ENCODE results near the gene SOCS1. TPM values are rescaled to one million over a fixed set of nuclear protein-coding genes. Genes with fewer than 3 reads are reported as not detected.
A peak's percentile ranks its signal among the peaks of the same experiment; 100 is the strongest.

Gene SOCS1
- total and polyA plus RNA-seq, 9 of the 15 experiments (the other 6 are each of a cell fraction or from before 2014, with no cell fraction given) = 0.04 to 7.5 (median 2.3) TPM

DNA sequence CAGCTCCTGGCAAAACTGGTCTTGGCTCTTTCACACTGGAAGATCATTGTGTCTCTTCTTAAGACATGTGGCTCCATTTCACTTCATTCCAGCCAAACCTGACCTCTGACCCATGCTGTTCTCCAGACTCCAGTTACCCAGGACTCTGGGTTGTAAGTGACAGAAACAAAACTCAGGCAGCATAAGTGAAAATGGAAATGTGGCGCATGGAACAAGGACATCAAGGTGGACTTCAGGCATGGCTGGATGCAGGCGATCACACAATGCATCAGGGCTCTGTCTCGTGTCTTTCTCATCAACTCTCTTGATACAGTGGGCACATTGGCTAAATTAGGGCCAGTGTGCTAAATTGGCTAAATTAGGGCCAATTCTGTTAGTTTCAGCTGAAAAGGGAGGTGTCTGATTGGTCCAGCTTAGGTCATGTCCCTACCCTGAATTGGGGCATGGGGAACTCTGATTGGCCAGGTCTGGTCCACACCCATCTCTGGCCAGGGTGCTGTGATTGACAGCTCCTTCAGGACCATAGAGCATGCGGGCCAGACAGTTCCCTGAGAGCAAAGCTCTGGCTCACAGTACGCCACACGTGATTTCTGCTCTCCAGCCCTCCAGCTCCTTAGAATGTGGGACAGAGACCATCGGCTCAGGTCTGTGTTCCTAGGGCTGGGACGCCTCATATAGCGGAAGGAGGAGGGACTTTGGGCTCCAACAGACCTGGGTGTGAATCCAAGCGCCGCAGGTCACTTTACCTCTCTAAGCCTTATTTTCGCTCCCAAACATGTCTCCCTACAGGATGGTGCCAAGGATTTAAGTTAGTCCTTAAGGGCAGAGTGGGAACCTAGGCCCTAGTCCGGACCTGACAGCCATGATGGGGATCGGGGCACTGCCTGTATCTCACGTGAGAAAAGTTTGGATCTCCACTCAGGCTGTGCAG lies 17.5 kb downstream of the SOCS1 start (continued):
- TF ChIP-seq HDAC6 (IDR thresholded peaks at IDR 0.05; ENCODE audit: low read depth, low read length) (no peak), POLR2A (conservative IDR thresholded peaks at IDR 0.05) (peak; percentile 85), XRCC5 (IDR thresholded peaks at IDR 0.05; ENCODE audit: low read depth, low read length) (0 out of 2 replicates have a peak, but pooled peaks have one; percentile 5), TARDBP (IDR thresholded peaks at IDR 0.05) (no peak), KDM1A (IDR thresholded peaks at IDR 0.05) (peak in 1 of 2 experiments; percentile 63; a peak in 3 of 4 replicates), ZNF140 (CRISPR knock-in tag; IDR thresholded peaks at IDR 0.05) (no peak), ETV6 (IDR thresholded peaks at IDR 0.05; ENCODE audit: borderline replicate concordance in 1 of 2, low read depth in 2 of 2, low read length in 1 of 2) (no peak), ETV6 (CRISPR knock-in tag; IDR thresholded peaks at IDR 0.05; ENCODE audit: borderline replicate concordance) (no peak), NEUROD1 (IDR thresholded peaks at IDR 0.05; ENCODE audit: borderline replicate concordance, low read depth, low read length, partially characterized antibody) (no peak)
- TF ChIP-seq, protein P1, sequence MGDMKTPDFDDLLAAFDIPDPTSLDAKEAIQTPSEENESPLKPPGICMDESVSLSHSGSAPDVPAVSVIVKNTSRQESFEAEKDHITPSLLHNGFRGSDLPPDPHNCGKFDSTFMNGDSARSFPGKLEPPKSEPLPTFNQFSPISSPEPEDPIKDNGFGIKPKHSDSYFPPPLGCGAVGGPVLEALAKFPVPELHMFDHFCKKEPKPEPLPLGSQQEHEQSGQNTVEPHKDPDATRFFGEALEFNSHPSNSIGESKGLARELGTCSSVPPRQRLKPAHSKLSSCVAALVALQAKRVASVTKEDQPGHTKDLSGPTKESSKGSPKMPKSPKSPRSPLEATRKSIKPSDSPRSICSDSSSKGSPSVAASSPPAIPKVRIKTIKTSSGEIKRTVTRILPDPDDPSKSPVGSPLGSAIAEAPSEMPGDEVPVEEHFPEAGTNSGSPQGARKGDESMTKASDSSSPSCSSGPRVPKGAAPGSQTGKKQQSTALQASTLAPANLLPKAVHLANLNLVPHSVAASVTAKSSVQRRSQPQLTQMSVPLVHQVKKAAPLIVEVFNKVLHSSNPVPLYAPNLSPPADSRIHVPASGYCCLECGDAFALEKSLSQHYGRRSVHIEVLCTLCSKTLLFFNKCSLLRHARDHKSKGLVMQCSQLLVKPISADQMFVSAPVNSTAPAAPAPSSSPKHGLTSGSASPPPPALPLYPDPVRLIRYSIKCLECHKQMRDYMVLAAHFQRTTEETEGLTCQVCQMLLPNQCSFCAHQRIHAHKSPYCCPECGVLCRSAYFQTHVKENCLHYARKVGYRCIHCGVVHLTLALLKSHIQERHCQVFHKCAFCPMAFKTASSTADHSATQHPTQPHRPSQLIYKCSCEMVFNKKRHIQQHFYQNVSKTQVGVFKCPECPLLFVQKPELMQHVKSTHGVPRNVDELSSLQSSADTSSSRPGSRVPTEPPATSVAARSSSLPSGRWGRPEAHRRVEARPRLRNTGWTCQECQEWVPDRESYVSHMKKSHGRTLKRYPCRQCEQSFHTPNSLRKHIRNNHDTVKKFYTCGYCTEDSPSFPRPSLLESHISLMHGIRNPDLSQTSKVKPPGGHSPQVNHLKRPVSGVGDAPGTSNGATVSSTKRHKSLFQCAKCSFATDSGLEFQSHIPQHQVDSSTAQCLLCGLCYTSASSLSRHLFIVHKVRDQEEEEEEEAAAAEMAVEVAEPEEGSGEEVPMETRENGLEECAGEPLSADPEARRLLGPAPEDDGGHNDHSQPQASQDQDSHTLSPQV (IDR thresholded peaks at IDR 0.05) = peak; percentile 84
- TF ChIP-seq, protein P2, sequence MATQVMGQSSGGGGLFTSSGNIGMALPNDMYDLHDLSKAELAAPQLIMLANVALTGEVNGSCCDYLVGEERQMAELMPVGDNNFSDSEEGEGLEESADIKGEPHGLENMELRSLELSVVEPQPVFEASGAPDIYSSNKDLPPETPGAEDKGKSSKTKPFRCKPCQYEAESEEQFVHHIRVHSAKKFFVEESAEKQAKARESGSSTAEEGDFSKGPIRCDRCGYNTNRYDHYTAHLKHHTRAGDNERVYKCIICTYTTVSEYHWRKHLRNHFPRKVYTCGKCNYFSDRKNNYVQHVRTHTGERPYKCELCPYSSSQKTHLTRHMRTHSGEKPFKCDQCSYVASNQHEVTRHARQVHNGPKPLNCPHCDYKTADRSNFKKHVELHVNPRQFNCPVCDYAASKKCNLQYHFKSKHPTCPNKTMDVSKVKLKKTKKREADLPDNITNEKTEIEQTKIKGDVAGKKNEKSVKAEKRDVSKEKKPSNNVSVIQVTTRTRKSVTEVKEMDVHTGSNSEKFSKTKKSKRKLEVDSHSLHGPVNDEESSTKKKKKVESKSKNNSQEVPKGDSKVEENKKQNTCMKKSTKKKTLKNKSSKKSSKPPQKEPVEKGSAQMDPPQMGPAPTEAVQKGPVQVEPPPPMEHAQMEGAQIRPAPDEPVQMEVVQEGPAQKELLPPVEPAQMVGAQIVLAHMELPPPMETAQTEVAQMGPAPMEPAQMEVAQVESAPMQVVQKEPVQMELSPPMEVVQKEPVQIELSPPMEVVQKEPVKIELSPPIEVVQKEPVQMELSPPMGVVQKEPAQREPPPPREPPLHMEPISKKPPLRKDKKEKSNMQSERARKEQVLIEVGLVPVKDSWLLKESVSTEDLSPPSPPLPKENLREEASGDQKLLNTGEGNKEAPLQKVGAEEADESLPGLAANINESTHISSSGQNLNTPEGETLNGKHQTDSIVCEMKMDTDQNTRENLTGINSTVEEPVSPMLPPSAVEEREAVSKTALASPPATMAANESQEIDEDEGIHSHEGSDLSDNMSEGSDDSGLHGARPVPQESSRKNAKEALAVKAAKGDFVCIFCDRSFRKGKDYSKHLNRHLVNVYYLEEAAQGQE (IDR thresholded peaks at IDR 0.05; ENCODE audit: borderline replicate concordance) = peak; percentile 47; the same call in 1 of the 2 replicates
- TF ChIP-seq, protein P2 (CRISPR knock-in tag; IDR thresholded peaks at IDR 0.05; ENCODE audit: low read depth) = no peak

Data from K562 (cell line).